HG03558 (cell line): ENCODE measurements around the gene ALDH4A1.
"Not testable (repeated sequence)": the region's sequence is repeated elsewhere in the genome, so short reads cannot be mapped to it uniquely, and the experiment has no call there.

ENCODE experiments used
- ATAC-seq: cut with Tn5 transposase; IDR thresholded peaks from one replicate; pipeline ENCODE4 v1.9.1; 2021; ENCODE audit warnings: moderate number of reproducible peaks; ENCODE audit not compliant: unreplicated experiment; ENCODE audit errors: extremely low read depth

Gene ALDH4A1

GRCh38 chr1:18903291-18903756, 969 bp upstream of the ALDH4A1 start:
- no peak for ATAC-seq

GRCh38 chr1:18901952-18902522, 318 bp downstream of the ALDH4A1 start:
- ATAC-seq: no peak

- ATAC-seq: no peak
Measured at GRCh38 chr1:18901147-18901951, 1.0 kb downstream of the ALDH4A1 start.

- ATAC-seq: no peak
Measured at GRCh38 chr1:18900303-18900841, 2.0 kb downstream of the ALDH4A1 start.

GRCh38 chr1:18899363-18900049, 2.8 kb downstream of the ALDH4A1 start:
- no peak for ATAC-seq

- ATAC-seq: no peak
Measured at GRCh38 chr1:18898567-18898966, 3.8 kb downstream of the ALDH4A1 start.

GRCh38 chr1:18895317-18895716, 7.0 kb downstream of the ALDH4A1 start:
- ATAC-seq: no peak

GRCh38 chr1:18893120-18893519, 9.2 kb downstream of the ALDH4A1 start:
- no peak for ATAC-seq

GRCh38 chr1:18891858-18892257, 10.5 kb downstream of the ALDH4A1 start:
- not testable (repeated sequence) for ATAC-seq

GRCh38 chr1:18891426-18891780, 11.0 kb downstream of the ALDH4A1 start:
- ATAC-seq: no peak

GRCh38 chr1:18890706-18891425, 11.5 kb downstream of the ALDH4A1 start:
- ATAC-seq: no peak

GRCh38 chr1:18886003-18886335, 16.4 kb downstream of the ALDH4A1 start:
- no peak for ATAC-seq

- no peak for ATAC-seq
Measured at GRCh38 chr1:18885311-18886002, 16.9 kb downstream of the ALDH4A1 start.

GRCh38 chr1:18884727-18885126, 17.6 kb downstream of the ALDH4A1 start:
- ATAC-seq: no peak

GRCh38 chr1:18884419-18884717, 18.0 kb downstream of the ALDH4A1 start:
- ATAC-seq: no peak

- ATAC-seq: no peak
Measured at GRCh38 chr1:18883636-18884418, 18.5 kb downstream of the ALDH4A1 start.

GRCh38 chr1:18883079-18883478, 19.3 kb downstream of the ALDH4A1 start:
- ATAC-seq: no peak

GRCh38 chr1:18882486-18882885, 19.9 kb downstream of the ALDH4A1 start:
- no peak for ATAC-seq

GRCh38 chr1:18881642-18882431, 20.5 kb downstream of the ALDH4A1 start:
- no peak for ATAC-seq
